Activated CD8-positive, alpha-beta T cell treated with anti-CD3 and anti-CD28 coated beads for 36 hours (primary cell): ENCODE measurements around the gene CCNC. TPM values are rescaled to one million over a fixed set of nuclear protein-coding genes. Genes with fewer than 3 reads are reported as not detected.

Experiments
- ATAC-seq: fragments of 200-7000 bp; cut with Tn5 transposase; one replicate; pipeline ENCODE4 v1.10.0; 2021; ENCODE audit warnings: mild to moderate bottlenecking, moderate library complexity
- CTCF ChIA-PET: fragments of 350-600 bp; sonication (Branson Sonifier 250); formaldehyde crosslinking; loops from one replicate; lab custom pipeline; 2021; ENCODE audit warnings: antibody characterized with exemption; lab: Charles Lee
- POLR2A ChIA-PET: fragments of 350-600 bp; sonication (Branson Sonifier 250); formaldehyde crosslinking; loops from one replicate; lab custom pipeline; 2021; ENCODE audit warnings: antibody characterized with exemption; lab: Charles Lee
- DNase-seq: peaks from one replicate; pipeline ENCODE4 v3.0.0-alpha.2; 2020
- H3K27ac Mint-ChIP-seq: one replicate; pipeline ENCODE4 v1.8.0; 2021; ENCODE audit warnings: mild to moderate bottlenecking, mixed read lengths
- H3K27me3 Mint-ChIP-seq: one replicate; pipeline ENCODE4 v1.8.0; 2021; ENCODE audit warnings: mixed read lengths
- H3K36me3 Mint-ChIP-seq: one replicate; pipeline ENCODE4 v1.8.0; 2021; ENCODE audit warnings: low read depth, mixed read lengths
- H3K4me1 Mint-ChIP-seq: one replicate; pipeline ENCODE4 v1.8.0; 2021; ENCODE audit warnings: low read depth, mixed read lengths
- H3K4me3 Mint-ChIP-seq: one replicate; pipeline ENCODE4 v1.8.0; 2021; ENCODE audit warnings: mild to moderate bottlenecking, moderate library complexity, mixed read lengths
- H3K9me3 Mint-ChIP-seq: one replicate; pipeline ENCODE4 v1.8.0; 2021; ENCODE audit warnings: mixed read lengths
- intact Hi-C: fragments of 100-400 bp; cut with micrococcal nuclease; formaldehyde crosslinking; loops from one replicate; pipeline ENCODE4 v1.10.0; 2022
- total RNA-seq, 2 experiments: library from RNA; stranded (reverse); gene quantifications; one replicate each; pipeline ENCODE4 v1.2.3, GENCODE V29; 2021
- TF ChIP-seq, protein P1 (sequence below): fragments of 200-600 bp; IDR thresholded peaks from one replicate; pipeline ENCODE4 v1.8.0; 2022; ENCODE audit warnings: antibody characterized with exemption, mild to moderate bottlenecking

The CCNC gene
- total RNA-seq, 2 experiments from 2014 or later = 72.3 to 75.4 TPM

GRCh38 chr6:99495466-99495865, 73.0 kb downstream of the CCNC start:
- POLR2A ChIA-PET = no interaction called here
- intact Hi-C loops = no loop called here
- TF ChIP-seq, protein P1, sequence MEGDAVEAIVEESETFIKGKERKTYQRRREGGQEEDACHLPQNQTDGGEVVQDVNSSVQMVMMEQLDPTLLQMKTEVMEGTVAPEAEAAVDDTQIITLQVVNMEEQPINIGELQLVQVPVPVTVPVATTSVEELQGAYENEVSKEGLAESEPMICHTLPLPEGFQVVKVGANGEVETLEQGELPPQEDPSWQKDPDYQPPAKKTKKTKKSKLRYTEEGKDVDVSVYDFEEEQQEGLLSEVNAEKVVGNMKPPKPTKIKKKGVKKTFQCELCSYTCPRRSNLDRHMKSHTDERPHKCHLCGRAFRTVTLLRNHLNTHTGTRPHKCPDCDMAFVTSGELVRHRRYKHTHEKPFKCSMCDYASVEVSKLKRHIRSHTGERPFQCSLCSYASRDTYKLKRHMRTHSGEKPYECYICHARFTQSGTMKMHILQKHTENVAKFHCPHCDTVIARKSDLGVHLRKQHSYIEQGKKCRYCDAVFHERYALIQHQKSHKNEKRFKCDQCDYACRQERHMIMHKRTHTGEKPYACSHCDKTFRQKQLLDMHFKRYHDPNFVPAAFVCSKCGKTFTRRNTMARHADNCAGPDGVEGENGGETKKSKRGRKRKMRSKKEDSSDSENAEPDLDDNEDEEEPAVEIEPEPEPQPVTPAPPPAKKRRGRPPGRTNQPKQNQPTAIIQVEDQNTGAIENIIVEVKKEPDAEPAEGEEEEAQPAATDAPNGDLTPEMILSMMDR = no peak
- no peak overlapping the region for H3K4me3 Mint-ChIP-seq
- ATAC-seq (no peak), DNase-seq (no peak)
- H3K4me1 Mint-ChIP-seq = peaks cover 10% of the 10 kb centered on the region
- no peak overlapping the region for H3K27ac Mint-ChIP-seq
- CTCF ChIA-PET = interaction anchor here (0.9 to 1.1 kb wide), 2 partner anchors 18 to 28 kb away, joined by 3 to 5 read pairs; no protein-coding TSS in a partner anchor
- H3K9me3 Mint-ChIP-seq = no peaks in the 10 kb centered on the region
- no peaks in the 10 kb centered on the region for H3K27me3 Mint-ChIP-seq
- H3K36me3 Mint-ChIP-seq = peaks cover 26% of the 10 kb centered on the region

Other genes with a start within 250 kb of the CCNC start
- not detected for gene FAXC, start 219.0 kb downstream of the CCNC start, total RNA-seq
- 10 to 100 TPM; 20.8 to 24.9 TPM for gene COQ3, start 174.5 kb downstream of the CCNC start, total RNA-seq
- 100 to 1,000 TPM; 121 to 126 TPM for gene PNISR, start 143.4 kb downstream of the CCNC start, total RNA-seq
- gene USP45, start 53.2 kb downstream of the CCNC start, total RNA-seq = 10 to 100 TPM; 26.5 to 28.1 TPM
- not detected for gene PRDM13, start 38.2 kb upstream of the CCNC start, total RNA-seq